Sciatic nerve (tissue), 2 donors: ENCODE results near the gene HOXD12. TPM values are rescaled to one million over a fixed set of nuclear protein-coding genes. Genes with fewer than 3 reads are reported as not detected.

Experiments
- ATAC-seq: fragments of 200-7000 bp; cut with Tn5 transposase; one replicate; pipeline ENCODE4 v1.9.1; 2020; ENCODE audit warnings: mild to moderate bottlenecking, moderate library complexity
- DNase-seq: peaks from one replicate; pipeline ENCODE4 v3.0.0-alpha.2; 2020; ENCODE audit warnings: low spot score
- intact Hi-C: fragments of 100-400 bp; cut with DNase I; formaldehyde crosslinking; loops from one replicate; pipeline ENCODE4 v1.14.2; 2022
- total RNA-seq: library from RNA; stranded (reverse); fragmentation: NEBNext Ultra II Directional; extraction: Animal tissue kit (Norgen Biotek cat#: 25700); gene quantifications from one replicate; pipeline ENCODE4 v1.2.1, GENCODE V29; 2021
- donor health status: DM: no; HTN: no; CAD: no.
- donor health status: DM: no; HTN: no; CAD: no.

The HOXD12 gene
- total RNA-seq, 1 donor from 2014 or later: not detected

GRCh38 chr2:176124110-176124946 is 24.7 kb downstream of the HOXD12 start:
- intact Hi-C loops: loop anchor here (10.0 kb wide), 1 partner anchor 1030 kb away; no protein-coding TSS in a partner anchor

GRCh38 chr2:176124947-176125771 is 25.6 kb downstream of the HOXD12 start:
- ATAC-seq (no peak), DNase-seq (no peak)
- intact Hi-C loops: loop anchor here (5.0 to 10.0 kb wide), 2 partner anchors 512 to 1030 kb away; no protein-coding TSS in a partner anchor

More at GRCh38 chr2:176124110-176124946, 24.7 kb downstream of the HOXD12 start:
- ATAC-seq (no peak), DNase-seq (no peak)

GRCh38 chr2:176125772-176126054 is 26.1 kb downstream of the HOXD12 start:
- ATAC-seq (no peak), DNase-seq (no peak)
- intact Hi-C loops: loop anchor here (5.0 to 10.0 kb wide), 2 partner anchors 512 to 1029 kb away; no protein-coding TSS in a partner anchor

GRCh38 chr2:176126929-176127773 is 27.6 kb downstream of the HOXD12 start:
- DNase-seq (peak; percentile 89), ATAC-seq (no peak)
- intact Hi-C loops: loop anchor here (5.0 to 10.0 kb wide), 2 partner anchors 510 to 1028 kb away; no protein-coding TSS in a partner anchor

GRCh38 chr2:176127774-176128072 is 28.1 kb downstream of the HOXD12 start:
- intact Hi-C loops: loop anchor here (5.0 to 10.0 kb wide), 2 partner anchors 510 to 1027 kb away; no protein-coding TSS in a partner anchor
- DNase-seq: no peak
- ATAC-seq: no peak

GRCh38 chr2:176128172-176128981 is 28.8 kb downstream of the HOXD12 start:
- DNase-seq (no peak), ATAC-seq (peak; percentile 38)
- intact Hi-C loops: loop anchor here (5.0 to 10.0 kb wide), 2 partner anchors 509 to 1026 kb away; no protein-coding TSS in a partner anchor

GRCh38 chr2:176128982-176129796 is 29.6 kb downstream of the HOXD12 start, which contains the start of gene HOXD8:
HOXD8 (plus strand) TSS chr2:176129705; CDS start chr2:176130367, 662 bp downstream.
- intact Hi-C loops: loop anchor here (5.0 to 10.0 kb wide), 2 partner anchors 508 to 1026 kb away; no protein-coding TSS in a partner anchor
- ATAC-seq: peak; percentile 57
- DNase-seq: peak; percentile 78

GRCh38 chr2:176129813-176130146 is 30.2 kb downstream of the HOXD12 start:
- DNase-seq (no peak), ATAC-seq (no peak)
- intact Hi-C loops: loop anchor here (5.0 to 10.0 kb wide), 2 partner anchors 508 to 1025 kb away; no protein-coding TSS in a partner anchor

GRCh38 chr2:176130147-176130956 is 30.8 kb downstream of the HOXD12 start:
- no peak for DNase-seq
- no peak for ATAC-seq
- intact Hi-C loops: no loop called here

GRCh38 chr2:176130957-176131847 is 31.6 kb downstream of the HOXD12 start:
- intact Hi-C loops: no loop called here
- no peak for DNase-seq
- ATAC-seq: no peak

- DNase-seq (no peak), ATAC-seq (no peak)
- intact Hi-C loops: no loop called here
Measured at GRCh38 chr2:176131848-176132158, 32.2 kb downstream of the HOXD12 start.

- intact Hi-C loops: no loop called here
- DNase-seq: no peak
- no peak for ATAC-seq
Measured at GRCh38 chr2:176132205-176133171, 32.9 kb downstream of the HOXD12 start.

- no peak for DNase-seq
- intact Hi-C loops: no loop called here
- ATAC-seq: no peak
Measured at GRCh38 chr2:176133389-176133788, 33.8 kb downstream of the HOXD12 start.

GRCh38 chr2:176134035-176134434 is 34.4 kb downstream of the HOXD12 start:
- intact Hi-C loops: loop anchor here (2.0 kb wide), 1 partner anchor 53 kb away; no protein-coding TSS in a partner anchor
- DNase-seq (no peak), ATAC-seq (no peak)
